HCT116 (cell line): Measurements from ENCODE around the gene ZMYND10.

Source experiments
- EGR1 ChIP-seq: IDR thresholded peaks from 2 replicates; pipeline ENCODE4 v1.6.1; 2012; ENCODE audit warnings: low read depth
- EZH2 ChIP-seq: fragments of 200-600 bp; sonication (generic); IDR thresholded peaks from 2 replicates; pipeline ENCODE4 v1.6.1; 2017; ENCODE audit warnings: antibody characterized with exemption, mixed run types
- JUND ChIP-seq: IDR thresholded peaks from 2 replicates; pipeline ENCODE4 v1.6.1; 2012
- POLR2A ChIP-seq: IDR thresholded peaks from 2 replicates; pipeline ENCODE4 v1.7.0; 2011; ENCODE audit warnings: borderline replicate concordance; ENCODE audit not compliant: insufficient read depth, insufficient read length; ENCODE audit errors: extremely low read depth
- RAD21 ChIP-seq: IDR thresholded peaks from 2 replicates; pipeline ENCODE4 v1.6.1; 2012; ENCODE audit warnings: low read depth, mild to moderate bottlenecking
- SIN3A ChIP-seq: IDR thresholded peaks from 2 replicates; pipeline ENCODE4 v1.6.1; 2012; ENCODE audit warnings: low read depth
- TCF7L2 ChIP-seq: IDR thresholded peaks from 2 replicates; pipeline ENCODE4 v1.7.0; 2011; ENCODE audit warnings: borderline replicate concordance, inconsistent platforms; ENCODE audit not compliant: insufficient read depth, insufficient read length; ENCODE audit errors: extremely low read depth
- TF ChIP-seq, protein P1 (sequence below): IDR thresholded peaks from 2 replicates; pipeline ENCODE4 v1.6.1; 2012; ENCODE audit warnings: low read depth
- TF ChIP-seq, protein P2 (sequence below), 3 experiments: fragments of 200-600 bp in 1 of 3; sonication (generic) in 1 of 3; IDR thresholded peaks in 2 of 3; conservative IDR thresholded peaks in 1 of 3; 2 replicates each; pipeline ENCODE4 v1.5.1; 2012 to 2017; ENCODE audit warnings: low read depth in 2 of 3, low read length in 2 of 3, antibody characterized with exemption in 1 of 3, borderline replicate concordance in 1 of 3, control low read depth in 1 of 3, mild to moderate bottlenecking in 1 of 3, mixed read lengths in 1 of 3, mixed run types in 1 of 3, moderate library complexity in 1 of 3; ENCODE audit not compliant: insufficient read depth in 1 of 3
- TF ChIP-seq, protein P3 (sequence below): IDR thresholded peaks from 2 replicates; pipeline ENCODE4 v1.6.1; 2012

DNA sequence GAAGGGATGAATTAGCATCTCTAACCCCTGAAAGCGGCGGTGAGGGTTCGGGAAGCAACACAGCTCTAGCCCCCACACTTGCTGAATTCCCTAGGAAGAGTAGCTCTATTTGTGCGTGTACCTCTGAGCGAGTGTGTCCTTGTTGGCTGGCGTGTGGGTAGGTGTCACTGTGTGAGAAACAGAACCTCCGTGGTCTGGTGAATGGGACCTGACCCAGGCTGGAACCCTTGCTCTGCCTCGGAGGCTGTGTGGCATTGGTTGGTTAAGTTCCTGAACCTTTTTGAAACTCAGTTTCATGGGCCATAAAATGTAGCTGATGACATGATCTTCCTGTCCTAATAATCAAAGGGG, 14.2 kb upstream of the ZMYND10 start:
- TF ChIP-seq, protein P1, sequence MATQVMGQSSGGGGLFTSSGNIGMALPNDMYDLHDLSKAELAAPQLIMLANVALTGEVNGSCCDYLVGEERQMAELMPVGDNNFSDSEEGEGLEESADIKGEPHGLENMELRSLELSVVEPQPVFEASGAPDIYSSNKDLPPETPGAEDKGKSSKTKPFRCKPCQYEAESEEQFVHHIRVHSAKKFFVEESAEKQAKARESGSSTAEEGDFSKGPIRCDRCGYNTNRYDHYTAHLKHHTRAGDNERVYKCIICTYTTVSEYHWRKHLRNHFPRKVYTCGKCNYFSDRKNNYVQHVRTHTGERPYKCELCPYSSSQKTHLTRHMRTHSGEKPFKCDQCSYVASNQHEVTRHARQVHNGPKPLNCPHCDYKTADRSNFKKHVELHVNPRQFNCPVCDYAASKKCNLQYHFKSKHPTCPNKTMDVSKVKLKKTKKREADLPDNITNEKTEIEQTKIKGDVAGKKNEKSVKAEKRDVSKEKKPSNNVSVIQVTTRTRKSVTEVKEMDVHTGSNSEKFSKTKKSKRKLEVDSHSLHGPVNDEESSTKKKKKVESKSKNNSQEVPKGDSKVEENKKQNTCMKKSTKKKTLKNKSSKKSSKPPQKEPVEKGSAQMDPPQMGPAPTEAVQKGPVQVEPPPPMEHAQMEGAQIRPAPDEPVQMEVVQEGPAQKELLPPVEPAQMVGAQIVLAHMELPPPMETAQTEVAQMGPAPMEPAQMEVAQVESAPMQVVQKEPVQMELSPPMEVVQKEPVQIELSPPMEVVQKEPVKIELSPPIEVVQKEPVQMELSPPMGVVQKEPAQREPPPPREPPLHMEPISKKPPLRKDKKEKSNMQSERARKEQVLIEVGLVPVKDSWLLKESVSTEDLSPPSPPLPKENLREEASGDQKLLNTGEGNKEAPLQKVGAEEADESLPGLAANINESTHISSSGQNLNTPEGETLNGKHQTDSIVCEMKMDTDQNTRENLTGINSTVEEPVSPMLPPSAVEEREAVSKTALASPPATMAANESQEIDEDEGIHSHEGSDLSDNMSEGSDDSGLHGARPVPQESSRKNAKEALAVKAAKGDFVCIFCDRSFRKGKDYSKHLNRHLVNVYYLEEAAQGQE = no peak
- TF ChIP-seq POLR2A = no peak
- no peak for TF ChIP-seq EGR1
- no peak for TF ChIP-seq RAD21
- TF ChIP-seq, protein P2, sequence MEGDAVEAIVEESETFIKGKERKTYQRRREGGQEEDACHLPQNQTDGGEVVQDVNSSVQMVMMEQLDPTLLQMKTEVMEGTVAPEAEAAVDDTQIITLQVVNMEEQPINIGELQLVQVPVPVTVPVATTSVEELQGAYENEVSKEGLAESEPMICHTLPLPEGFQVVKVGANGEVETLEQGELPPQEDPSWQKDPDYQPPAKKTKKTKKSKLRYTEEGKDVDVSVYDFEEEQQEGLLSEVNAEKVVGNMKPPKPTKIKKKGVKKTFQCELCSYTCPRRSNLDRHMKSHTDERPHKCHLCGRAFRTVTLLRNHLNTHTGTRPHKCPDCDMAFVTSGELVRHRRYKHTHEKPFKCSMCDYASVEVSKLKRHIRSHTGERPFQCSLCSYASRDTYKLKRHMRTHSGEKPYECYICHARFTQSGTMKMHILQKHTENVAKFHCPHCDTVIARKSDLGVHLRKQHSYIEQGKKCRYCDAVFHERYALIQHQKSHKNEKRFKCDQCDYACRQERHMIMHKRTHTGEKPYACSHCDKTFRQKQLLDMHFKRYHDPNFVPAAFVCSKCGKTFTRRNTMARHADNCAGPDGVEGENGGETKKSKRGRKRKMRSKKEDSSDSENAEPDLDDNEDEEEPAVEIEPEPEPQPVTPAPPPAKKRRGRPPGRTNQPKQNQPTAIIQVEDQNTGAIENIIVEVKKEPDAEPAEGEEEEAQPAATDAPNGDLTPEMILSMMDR (IDR thresholded peaks at IDR 0.05 in 2 of 3, conservative IDR thresholded peaks at IDR 0.05 in 1 of 3; ENCODE audit: borderline replicate concordance in 1 of 3, insufficient read depth in 1 of 3, low read depth in 2 of 3, low read length in 2 of 3) = no peak
- TF ChIP-seq JUND = no peak
- no peak for TF ChIP-seq EZH2
- TF ChIP-seq, protein P3, sequence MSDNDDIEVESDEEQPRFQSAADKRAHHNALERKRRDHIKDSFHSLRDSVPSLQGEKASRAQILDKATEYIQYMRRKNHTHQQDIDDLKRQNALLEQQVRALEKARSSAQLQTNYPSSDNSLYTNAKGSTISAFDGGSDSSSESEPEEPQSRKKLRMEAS = no peak
- TF ChIP-seq TCF7L2 = no peak
- TF ChIP-seq SIN3A = no peak
